GM23248 (cell line): Measurements from ENCODE around the gene HRCT1. TPM values are rescaled to one million over a fixed set of nuclear protein-coding genes. Genes with fewer than 3 reads are reported as not detected.
"Not testable (repeated sequence)": the region's sequence is repeated elsewhere in the genome, so short reads cannot be mapped to it uniquely, and the experiment has no call there.

Source experiments
- DNase-seq: peaks from one replicate; pipeline ENCODE4 v3.0.0-alpha.2; 2015
- H2AFZ ChIP-seq: fragments of 200-600 bp; sonication (generic); 2 replicates; pipeline ENCODE4 v1.6.1; 2016; ENCODE audit warnings: antibody characterized with exemption
- H3F3A ChIP-seq: fragments of 200-600 bp; sonication (generic); 2 replicates; pipeline ENCODE4 v1.6.1; 2016; ENCODE audit warnings: mild to moderate bottlenecking, antibody characterized with exemption, mixed run types; ENCODE audit not compliant: insufficient read depth
- H3K27ac ChIP-seq: fragments of 200-600 bp; sonication (generic); 2 replicates; pipeline ENCODE4 v1.5.1; 2016; ENCODE audit warnings: mild to moderate bottlenecking
- H3K27me3 ChIP-seq: fragments of 200-600 bp; sonication (generic); replicated peaks from 2 replicates; pipeline ENCODE4 v1.6.1; 2016; ENCODE audit warnings: mild to moderate bottlenecking; ENCODE audit not compliant: insufficient read depth
- H3K36me3 ChIP-seq: fragments of 200-600 bp; sonication (generic); 2 replicates; pipeline ENCODE4 v1.6.1; 2016; ENCODE audit warnings: low read depth, mild to moderate bottlenecking
- H3K4me1 ChIP-seq: fragments of 200-600 bp; sonication (generic); 2 replicates; pipeline ENCODE4 v1.6.1; 2016; ENCODE audit warnings: mild to moderate bottlenecking; ENCODE audit not compliant: insufficient read depth
- H3K4me2 ChIP-seq: fragments of 200-600 bp; sonication (generic); one replicate; pipeline ENCODE4 v1.6.1; 2016; ENCODE audit warnings: mild to moderate bottlenecking; ENCODE audit not compliant: unreplicated experiment
- H3K4me3 ChIP-seq: fragments of 200-600 bp; sonication (generic); 2 replicates; pipeline ENCODE4 v1.5.1; 2016; ENCODE audit warnings: mild to moderate bottlenecking
- H3K79me2 ChIP-seq: fragments of 200-600 bp; sonication (generic); 2 replicates; pipeline ENCODE4 v1.6.1; 2016; ENCODE audit warnings: mild to moderate bottlenecking; ENCODE audit not compliant: insufficient read depth
- H3K9ac ChIP-seq: fragments of 200-600 bp; sonication (generic); 2 replicates; pipeline ENCODE4 v1.6.1; 2016; ENCODE audit warnings: mild to moderate bottlenecking
- H3K9me2 ChIP-seq: fragments of 200-600 bp; sonication (generic); 2 replicates; pipeline ENCODE4 v1.6.1; 2016; ENCODE audit warnings: mixed run types, mild to moderate bottlenecking, moderate library complexity; ENCODE audit not compliant: insufficient read depth
- H3K9me3 ChIP-seq: fragments of 200-600 bp; sonication (generic); one replicate; pipeline ENCODE4 v1.6.1; 2017; ENCODE audit warnings: low read depth
- H4K20me1 ChIP-seq: fragments of 200-600 bp; sonication (generic); 2 replicates; pipeline ENCODE4 v1.6.0; 2016; ENCODE audit not compliant: insufficient read depth
- EZH2 ChIP-seq: fragments of 200-600 bp; sonication (generic); IDR thresholded peaks from 2 replicates; pipeline ENCODE4 v1.6.1; 2018; ENCODE audit warnings: antibody characterized with exemption, mild to moderate bottlenecking; ENCODE audit not compliant: insufficient read depth, poor library complexity, severe bottlenecking
- EZH2phosphoT487 ChIP-seq: fragments of 200-600 bp; sonication (generic); IDR thresholded peaks from 2 replicates; pipeline ENCODE4 v1.6.1; 2018; ENCODE audit warnings: antibody characterized with exemption, moderate library complexity, mild to moderate bottlenecking, low read depth; ENCODE audit not compliant: insufficient read depth
- WGBS, 2 experiments: methylation state at CpG; one replicate each; pipeline ENCODE4 v1.1.6; 2015 to 2017; ENCODE audit warnings: low lambda C conversion rate in 2 of 2, low coverage in 1 of 2; ENCODE audit errors: missing lambda C conversion rate in 2 of 2; 5-methylcytosine and 5-hydroxymethylcytosine counted together
- in situ Hi-C: fragments of 300-500 bp; cut with MboI; formaldehyde crosslinking; loops from 2 replicates; pipeline ENCODE4 v1.15.0; 2020
- polyA plus RNA-seq: library from polyadenylated mRNA; unstranded; fragments of >200 nt; fragmentation: Nextera tagmentation; extraction: Ambion mirVana; gene quantifications from 2 replicates; pipeline ENCODE4 v1.2.1, GENCODE V29; 2016
- total RNA-seq: library from RNA; depleted of rRNA; stranded (reverse); fragments of >200 nt; shearing (Covaris generic); gene quantifications from 2 replicates; pipeline ENCODE4 v1.2.3, GENCODE V29; 2014

Gene HRCT1
- total and polyA plus RNA-seq, 2 experiments from 2014 or later, result 1.2 to 3.4 TPM

GRCh38 chr9:35933550-35934067 is 27.6 kb downstream of the HRCT1 start:
- Histone ChIP-seq H3K27ac (no peak overlapping the region), H2AFZ (peak overlapping the region; percentile 29)
- DNase-seq, result no peak

GRCh38 chr9:35934069-35934468 is 28.1 kb downstream of the HRCT1 start:
- H3K27ac ChIP-seq, H3K9me2 ChIP-seq, H3K4me2 ChIP-seq, H3K9ac ChIP-seq, in situ Hi-C loops, H3K27me3 ChIP-seq, DNase-seq, H3K79me2 ChIP-seq, H3K4me3 ChIP-seq, H3K9me3 ChIP-seq, H3K36me3 ChIP-seq, H4K20me1 ChIP-seq: not testable (repeated sequence)
- WGBS, 2 experiments, result 95 to 97% methylated on average over 6 of the region's 6 CpGs
- H3K4me1 ChIP-seq, result peaks cover 38% of the 10 kb centered on the region
- peaks cover 23% of the 10 kb centered on the region for H3F3A ChIP-seq
- peak overlapping the region; percentile 29 for H2AFZ ChIP-seq

More at GRCh38 chr9:35933550-35934067, 27.6 kb downstream of the HRCT1 start:
- no peak overlapping the region for H3K4me2 ChIP-seq
- no peaks in the 10 kb centered on the region for H3K9me3 ChIP-seq
- H3K4me3 ChIP-seq, result no peak overlapping the region
- no peak overlapping the region for H3K9ac ChIP-seq
- H3K79me2 ChIP-seq, result no peaks in the 10 kb centered on the region
- no peaks in the 10 kb centered on the region for H3K36me3 ChIP-seq
- H3K4me1 ChIP-seq, result peaks cover 43% of the 10 kb centered on the region
- no peaks in the 10 kb centered on the region for H3K27me3 ChIP-seq
- H3K9me2 ChIP-seq, result no peaks in the 10 kb centered on the region
- H4K20me1 ChIP-seq, result no peaks in the 10 kb centered on the region
- TF ChIP-seq EZH2, result no peak
- TF ChIP-seq EZH2phosphoT487, result no peak
- 75 to 81% methylated on average over 4 of the region's 4 CpGs for WGBS, 2 experiments
- H3F3A ChIP-seq, result peaks cover 23% of the 10 kb centered on the region
- in situ Hi-C loops, result no loop called here

GRCh38 chr9:35935261-35935660 is 29.3 kb downstream of the HRCT1 start:
- no peaks in the 10 kb centered on the region for H3K9me3 ChIP-seq
- no peak for DNase-seq
- no peaks in the 10 kb centered on the region for H3K36me3 ChIP-seq
- peak overlapping the region; percentile 34 for H3K4me2 ChIP-seq
- TF ChIP-seq EZH2phosphoT487 (no peak), EZH2 (no peak)
- no peaks in the 10 kb centered on the region for H3K9me2 ChIP-seq
- in situ Hi-C loops, result no loop called here
- no peaks in the 10 kb centered on the region for H3K79me2 ChIP-seq
- peak overlapping the region; percentile 55 for H3K27ac ChIP-seq
- H3K4me3 ChIP-seq, result no peak overlapping the region
- H2AFZ ChIP-seq, result no peak overlapping the region
- no peaks in the 10 kb centered on the region for H3K27me3 ChIP-seq
- H3K4me1 ChIP-seq, result peaks cover 36% of the 10 kb centered on the region
- no peaks in the 10 kb centered on the region for H4K20me1 ChIP-seq
- no peak overlapping the region for H3K9ac ChIP-seq
- 66 to 71% methylated on average over 4 of the region's 4 CpGs for WGBS, 2 experiments
- H3F3A ChIP-seq, result peaks cover 23% of the 10 kb centered on the region

- H3K4me2 ChIP-seq, result peak overlapping the region; percentile 34
- peak overlapping the region; percentile 16; the same call in 1 of the 2 replicates for H2AFZ ChIP-seq
- no peak for TF ChIP-seq EZH2
- peaks cover 36% of the 10 kb centered on the region for H3K4me1 ChIP-seq
- in situ Hi-C loops, result no loop called here
- H3K27ac ChIP-seq, result peak overlapping the region; percentile 55
- peaks cover 24% of the 10 kb centered on the region for H3F3A ChIP-seq
- DNase-seq, result peak; percentile 66
- no peaks in the 10 kb centered on the region for H3K9me3 ChIP-seq
- H3K36me3 ChIP-seq, result no peaks in the 10 kb centered on the region
- 43 to 44% methylated on average over 7 of the region's 7 CpGs for WGBS, 2 experiments
- no peak overlapping the region for H3K9ac ChIP-seq
- H3K9me2 ChIP-seq, result no peaks in the 10 kb centered on the region
- H4K20me1 ChIP-seq, result no peaks in the 10 kb centered on the region
- H3K79me2 ChIP-seq, result no peaks in the 10 kb centered on the region
- no peaks in the 10 kb centered on the region for H3K27me3 ChIP-seq
- no peak overlapping the region for H3K4me3 ChIP-seq
These were observed 29.9 kb downstream of the HRCT1 start for GRCh38 chr9:35935755-35936509.
